Measurements from ENCODE around the gene NDUFAF4.

Gene NDUFAF4

GRCh38 chr6:96897396-96898240, at the start of gene NDUFAF4:
NDUFAF4 (minus strand) TSS chr6:96897891; CDS start chr6:96897801, 90 bp downstream.
- peak; percentile 99 for DNase-seq

- peak; percentile 40 for DNase-seq
These were observed 49.4 kb upstream of the NDUFAF4 start for GRCh38 chr6:96947055-96947454.

- DNase-seq = peak; percentile 58
These were observed 46.0 kb upstream of the NDUFAF4 start for GRCh38 chr6:96943555-96944215.

GRCh38 chr6:96942676-96943075, 45.0 kb upstream of the NDUFAF4 start:
- no peak for DNase-seq

- DNase-seq = no peak
These were observed 42.6 kb upstream of the NDUFAF4 start for GRCh38 chr6:96940322-96940721.

GRCh38 chr6:96939007-96939805, 41.5 kb upstream of the NDUFAF4 start:
- peak; percentile 87 for DNase-seq

GRCh38 chr6:96934087-96934486, 36.4 kb upstream of the NDUFAF4 start:
- DNase-seq = no peak

GRCh38 chr6:96931198-96931597, 33.5 kb upstream of the NDUFAF4 start:
- peak; percentile 38 for DNase-seq

GRCh38 chr6:96929741-96930140, 32.0 kb upstream of the NDUFAF4 start:
- DNase-seq = peak; percentile 23

GRCh38 chr6:96927660-96928059, 30.0 kb upstream of the NDUFAF4 start:
- peak; percentile 42 for DNase-seq

GRCh38 chr6:96926425-96926824, 28.7 kb upstream of the NDUFAF4 start:
- peak; percentile 70 for DNase-seq

GRCh38 chr6:96925290-96925687, 27.6 kb upstream of the NDUFAF4 start:
- peak; percentile 52 for DNase-seq

GRCh38 chr6:96923871-96924493, 26.3 kb upstream of the NDUFAF4 start:
- DNase-seq = peak; percentile 66

GRCh38 chr6:96923400-96923799, 25.7 kb upstream of the NDUFAF4 start:
- peak; percentile 44 for DNase-seq

GRCh38 chr6:96917098-96917497, 19.4 kb upstream of the NDUFAF4 start:
- DNase-seq = peak; percentile 26

GRCh38 chr6:96913621-96914020, 15.9 kb upstream of the NDUFAF4 start:
- DNase-seq = peak; percentile 67

GRCh38 chr6:96911751-96912150, 14.1 kb upstream of the NDUFAF4 start:
- peak; percentile 57 for DNase-seq

GRCh38 chr6:96911171-96911570, 13.5 kb upstream of the NDUFAF4 start:
- DNase-seq = peak; percentile 21

GRCh38 chr6:96909811-96910210, 12.1 kb upstream of the NDUFAF4 start:
- peak; percentile 84 for DNase-seq

- DNase-seq = no peak
These were observed 9.8 kb upstream of the NDUFAF4 start for GRCh38 chr6:96907498-96907897.

- DNase-seq = no peak
These were observed 3.2 kb upstream of the NDUFAF4 start for GRCh38 chr6:96900873-96901272.

GRCh38 chr6:96899451-96899998, 1.8 kb upstream of the NDUFAF4 start:
- peak; percentile 58 for DNase-seq

GRCh38 chr6:96899019-96899418, 1.3 kb upstream of the NDUFAF4 start:
- DNase-seq = peak; percentile 82
